AG04449 (cell line): ENCODE measurements around the gene ATPAF2.

Experiments
- CTCF ChIA-PET: fragments of 350-600 bp; formaldehyde crosslinking; extraction: SDS; loops from one replicate; lab custom pipeline; 2021; ENCODE audit warnings: antibody characterized with exemption; lab: Yijun Ruan, JAX
- POLR2A ChIA-PET: fragments of 400-600, 350-600 bp; formaldehyde crosslinking; extraction: SDS; loops from one replicate; lab custom pipeline; 2020; ENCODE audit warnings: antibody characterized with exemption, inconsistent platforms; lab: Yijun Ruan, JAX
- DNase-seq: peaks from one replicate; pipeline ENCODE4 v3.0.0-alpha.2; 2010; ENCODE audit warnings: low read depth, low spot score
- H3K4me3 ChIP-seq: 2 replicates; pipeline ENCODE4 v1.5.1; 2011; ENCODE audit warnings: low read depth, mild to moderate bottlenecking, control low read depth, low read length
- TF ChIP-seq, protein P1 (sequence below): IDR thresholded peaks from one replicate; pipeline ENCODE4 v1.5.1; 2011; ENCODE audit warnings: mild to moderate bottlenecking, moderate library complexity, low read length, control low read depth, inconsistent platforms; ENCODE audit not compliant: insufficient read depth; ENCODE audit errors: missing control alignments

Gene ATPAF2

DNA sequence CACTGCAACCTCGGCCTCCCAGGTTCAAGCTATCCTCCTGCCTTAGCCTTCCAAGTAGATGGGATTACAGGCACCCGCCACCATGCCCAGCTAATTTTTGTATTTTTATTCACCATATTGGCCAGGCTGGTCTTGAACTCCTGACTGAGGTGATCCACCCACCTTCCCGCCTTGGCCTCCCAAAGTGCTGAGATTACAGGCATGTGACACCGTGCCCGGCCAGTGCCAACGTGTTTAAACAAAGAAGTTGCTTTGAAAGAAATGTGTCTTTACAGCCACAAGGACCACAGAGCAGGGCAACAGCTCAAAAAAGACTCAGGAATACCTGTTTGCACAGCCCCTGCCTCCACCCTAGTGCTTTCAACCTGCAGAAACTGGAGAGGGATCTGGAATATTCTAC lies 25.0 kb downstream of the ATPAF2 start:
- CTCF ChIA-PET: interaction anchor here (0.6 to 1.5 kb wide), 5 partner anchors 10 to 193 kb away, joined by 3 to 4 read pairs (median 3); no protein-coding TSS in a partner anchor
- POLR2A ChIA-PET: no interaction called here
- H3K4me3 ChIP-seq: no peak overlapping the region
- TF ChIP-seq, protein P1, sequence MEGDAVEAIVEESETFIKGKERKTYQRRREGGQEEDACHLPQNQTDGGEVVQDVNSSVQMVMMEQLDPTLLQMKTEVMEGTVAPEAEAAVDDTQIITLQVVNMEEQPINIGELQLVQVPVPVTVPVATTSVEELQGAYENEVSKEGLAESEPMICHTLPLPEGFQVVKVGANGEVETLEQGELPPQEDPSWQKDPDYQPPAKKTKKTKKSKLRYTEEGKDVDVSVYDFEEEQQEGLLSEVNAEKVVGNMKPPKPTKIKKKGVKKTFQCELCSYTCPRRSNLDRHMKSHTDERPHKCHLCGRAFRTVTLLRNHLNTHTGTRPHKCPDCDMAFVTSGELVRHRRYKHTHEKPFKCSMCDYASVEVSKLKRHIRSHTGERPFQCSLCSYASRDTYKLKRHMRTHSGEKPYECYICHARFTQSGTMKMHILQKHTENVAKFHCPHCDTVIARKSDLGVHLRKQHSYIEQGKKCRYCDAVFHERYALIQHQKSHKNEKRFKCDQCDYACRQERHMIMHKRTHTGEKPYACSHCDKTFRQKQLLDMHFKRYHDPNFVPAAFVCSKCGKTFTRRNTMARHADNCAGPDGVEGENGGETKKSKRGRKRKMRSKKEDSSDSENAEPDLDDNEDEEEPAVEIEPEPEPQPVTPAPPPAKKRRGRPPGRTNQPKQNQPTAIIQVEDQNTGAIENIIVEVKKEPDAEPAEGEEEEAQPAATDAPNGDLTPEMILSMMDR: no peak
- no peak for DNase-seq

DNA sequence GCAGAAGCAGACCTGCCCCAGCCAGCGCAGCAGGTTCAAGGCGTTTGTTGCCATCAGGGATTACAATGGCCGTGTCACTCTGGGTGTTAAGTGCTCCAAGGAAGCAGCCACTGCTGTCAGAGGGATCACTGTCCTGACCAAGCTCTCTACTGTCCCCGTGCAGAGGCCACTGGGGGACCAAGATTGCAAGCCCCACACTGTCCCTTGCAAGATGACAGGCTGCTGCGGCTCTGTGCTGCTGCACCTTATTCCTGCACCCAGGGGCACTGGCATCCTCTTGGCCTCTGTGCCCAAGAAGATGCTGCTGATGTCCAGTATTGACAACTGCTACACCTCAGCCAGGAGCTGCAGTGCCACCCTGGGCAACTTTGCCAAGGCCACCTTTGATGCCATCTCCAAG lies 27.7 kb downstream of the ATPAF2 start:
- H3K4me3 ChIP-seq: no peak overlapping the region
- ChIA-PET CTCF (interaction anchor here (0.8 to 1.3 kb wide), 2 partner anchors 27 to 92 kb away, joined by 3 to 5 read pairs; no protein-coding TSS in a partner anchor), POLR2A (no interaction called here)
- TF ChIP-seq, protein P1: no peak
- DNase-seq: no peak

DNA sequence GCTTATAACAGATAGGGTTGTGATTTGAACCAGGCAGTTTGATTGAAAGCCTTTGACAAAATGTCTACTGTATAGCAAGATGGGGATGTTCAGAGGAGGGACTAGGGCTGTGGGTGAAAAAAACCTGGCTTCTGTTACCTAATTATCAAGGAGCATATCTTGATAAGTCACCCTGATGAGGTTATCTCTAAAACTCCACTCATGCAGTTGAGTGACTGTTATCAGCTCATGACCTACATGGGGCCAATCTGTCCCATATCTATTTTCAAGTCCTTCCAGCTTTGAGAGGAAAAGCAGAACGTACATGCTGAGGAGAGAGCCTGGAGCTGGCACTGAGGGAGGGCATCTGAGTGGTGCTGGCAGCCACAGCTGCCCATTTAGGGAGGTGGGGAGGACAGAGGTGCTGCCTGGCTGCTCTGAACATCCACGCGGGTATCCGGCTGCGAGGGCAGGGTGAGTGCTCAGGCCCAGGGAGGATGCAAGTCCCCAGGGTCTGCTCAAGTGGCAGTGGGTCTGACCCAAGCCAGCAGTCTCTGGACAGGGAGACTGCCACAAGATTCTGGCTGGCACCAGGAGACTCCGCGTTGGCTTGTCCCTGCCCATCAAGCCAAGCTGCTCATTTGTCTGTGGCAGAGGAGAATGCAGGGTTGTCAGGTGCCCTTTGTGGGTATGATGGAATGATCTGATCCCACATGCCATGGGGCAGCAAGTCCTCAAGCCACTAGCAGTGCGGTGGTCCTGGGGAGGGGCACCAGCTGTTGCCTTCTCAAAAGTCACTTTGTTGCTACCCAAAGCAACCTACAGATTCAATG lies 29.2 kb downstream of the ATPAF2 start:
- TF ChIP-seq, protein P1: no peak
- ChIA-PET CTCF (interaction anchor here (1.2 to 2.1 kb wide), 3 partner anchors 22 to 26 kb away, joined by 3 to 7 read pairs (median 5); no protein-coding TSS in a partner anchor), POLR2A (no interaction called here)
- no peak for DNase-seq
- H3K4me3 ChIP-seq: no peak overlapping the region

DNA sequence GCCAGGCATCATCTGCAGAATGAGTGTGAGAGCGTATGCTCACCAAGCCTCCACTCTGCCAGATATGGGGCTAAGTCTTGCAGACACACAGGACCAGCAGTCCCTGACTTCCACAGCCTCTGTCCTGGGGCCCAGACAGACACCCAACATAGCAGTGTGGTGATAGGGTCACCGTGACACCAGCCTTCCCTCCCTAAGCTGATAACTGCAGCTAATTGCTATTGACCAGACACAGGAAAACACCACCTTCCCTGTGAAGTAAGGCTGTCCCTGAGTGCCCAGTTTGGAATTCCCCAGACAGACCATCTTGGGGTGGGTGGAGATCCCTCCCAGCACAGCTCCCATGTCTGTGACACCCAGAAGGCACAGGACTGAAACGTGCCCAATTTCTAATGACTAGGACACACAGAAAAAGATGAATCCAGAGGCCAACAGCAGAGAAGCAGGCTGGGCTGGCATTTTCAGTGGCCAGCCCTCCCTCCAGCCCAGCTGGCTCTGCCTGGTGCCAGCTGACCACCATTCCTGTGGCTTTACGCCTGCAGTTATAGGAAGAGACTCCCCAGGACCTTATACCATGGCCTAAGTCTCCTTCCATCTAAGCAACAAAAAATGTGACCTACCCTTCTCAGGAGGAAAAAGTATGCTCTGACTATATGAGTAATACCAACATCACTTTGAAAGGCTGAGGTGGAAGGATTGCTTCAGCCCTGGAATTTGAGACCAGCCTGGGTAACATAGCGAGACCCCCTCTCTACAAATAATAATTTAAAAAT lies 30.3 kb downstream of the ATPAF2 start:
- ChIA-PET POLR2A (interaction anchor here (0.5 kb wide), 1 partner anchor 83 kb away, joined by 3 read pairs; no protein-coding TSS in a partner anchor), CTCF (interaction anchor here (1.0 to 2.1 kb wide), 6 partner anchors 14 to 50 kb away, joined by 3 to 7 read pairs (median 6); no protein-coding TSS in a partner anchor)
- TF ChIP-seq, protein P1: no peak
- DNase-seq: peak; percentile 63
- no peak overlapping the region for H3K4me3 ChIP-seq

DNA sequence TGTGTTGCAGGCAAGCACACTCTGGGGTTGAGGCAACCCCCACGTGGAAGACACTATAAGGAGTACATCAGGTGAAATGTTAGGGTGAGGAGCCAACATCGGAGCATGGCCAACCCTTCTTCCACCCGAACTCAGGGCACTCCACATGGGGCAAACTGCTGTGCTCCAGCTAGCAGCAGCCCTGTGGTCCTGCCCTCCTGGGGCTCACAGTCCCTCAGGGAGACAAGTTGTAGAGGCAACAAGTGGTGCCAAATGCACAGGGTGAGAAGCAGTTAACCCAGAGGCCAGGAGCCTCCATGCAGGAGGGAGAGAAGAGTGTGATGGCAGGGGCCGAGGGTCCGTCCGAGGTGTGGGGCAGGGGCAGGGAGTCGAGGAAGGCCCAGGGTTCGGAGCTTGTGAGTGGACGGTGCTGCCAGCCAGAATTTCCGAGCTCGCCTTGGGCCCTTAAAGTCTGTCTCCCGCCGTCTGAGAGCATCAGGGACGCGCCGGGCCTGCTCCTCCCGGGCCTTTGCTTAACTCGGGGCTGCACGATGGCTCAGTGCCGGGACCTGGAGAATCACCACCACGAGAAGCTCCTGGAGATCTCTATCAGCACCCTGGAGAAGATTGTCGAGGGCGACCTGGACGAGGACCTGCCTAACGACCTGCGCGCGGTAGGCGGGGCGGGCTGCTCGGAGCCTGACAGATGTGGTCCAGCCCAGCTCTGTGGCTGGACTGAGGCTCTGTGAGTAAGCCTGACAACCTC lies 32.3 kb downstream of the ATPAF2 start:
- POLR2A ChIA-PET: no interaction called here
- TF ChIP-seq, protein P1: no peak
- no peak overlapping the region for H3K4me3 ChIP-seq
- CTCF ChIA-PET: interaction anchor here (0.8 to 1.3 kb wide), 4 partner anchors 10 to 29 kb away, joined by 3 read pairs; no protein-coding TSS in a partner anchor
- no peak for DNase-seq
